Measurements from ENCODE around the gene RNF4. TPM values are rescaled to one million over a fixed set of nuclear protein-coding genes. Genes with fewer than 3 reads are reported as not detected.
A peak's percentile ranks its signal among the peaks of the same experiment; 100 is the strongest.
"Not testable (repeated sequence)": the region's sequence is repeated elsewhere in the genome, so short reads cannot be mapped to it uniquely, and the experiment has no call there.

The RNF4 gene
- total RNA-seq, 1 donor from 2014 or later, result 29.7 TPM

DNA sequence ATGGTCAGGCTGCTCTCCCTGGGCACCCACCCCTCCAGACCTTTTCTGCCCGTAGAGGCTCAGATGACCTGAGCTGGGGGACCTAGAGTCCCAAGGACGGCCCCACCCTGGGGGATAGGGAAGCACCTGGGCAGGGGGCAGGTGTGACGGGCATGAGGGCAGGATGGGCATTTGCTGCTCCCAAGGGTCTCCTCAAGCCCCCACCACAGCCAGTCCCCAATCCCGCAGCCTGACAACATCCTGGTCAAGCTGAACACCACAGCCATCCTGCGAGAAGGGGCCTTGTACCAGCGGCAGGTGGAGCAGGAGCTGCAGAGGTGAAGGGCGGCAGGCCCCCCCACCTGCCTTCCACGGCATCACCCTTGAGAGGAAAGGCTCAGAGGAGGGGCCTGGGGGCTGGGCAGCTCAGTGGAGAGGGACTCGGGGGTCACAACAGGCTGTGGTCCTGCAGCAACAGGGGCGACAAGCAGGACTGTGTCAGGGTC lies 17.8 kb upstream of the RNF4 start:
- no peak for DNase-seq (ENCODE audit: low spot score)
- intact Hi-C loops (cut with DNase I), result no loop called here

DNA sequence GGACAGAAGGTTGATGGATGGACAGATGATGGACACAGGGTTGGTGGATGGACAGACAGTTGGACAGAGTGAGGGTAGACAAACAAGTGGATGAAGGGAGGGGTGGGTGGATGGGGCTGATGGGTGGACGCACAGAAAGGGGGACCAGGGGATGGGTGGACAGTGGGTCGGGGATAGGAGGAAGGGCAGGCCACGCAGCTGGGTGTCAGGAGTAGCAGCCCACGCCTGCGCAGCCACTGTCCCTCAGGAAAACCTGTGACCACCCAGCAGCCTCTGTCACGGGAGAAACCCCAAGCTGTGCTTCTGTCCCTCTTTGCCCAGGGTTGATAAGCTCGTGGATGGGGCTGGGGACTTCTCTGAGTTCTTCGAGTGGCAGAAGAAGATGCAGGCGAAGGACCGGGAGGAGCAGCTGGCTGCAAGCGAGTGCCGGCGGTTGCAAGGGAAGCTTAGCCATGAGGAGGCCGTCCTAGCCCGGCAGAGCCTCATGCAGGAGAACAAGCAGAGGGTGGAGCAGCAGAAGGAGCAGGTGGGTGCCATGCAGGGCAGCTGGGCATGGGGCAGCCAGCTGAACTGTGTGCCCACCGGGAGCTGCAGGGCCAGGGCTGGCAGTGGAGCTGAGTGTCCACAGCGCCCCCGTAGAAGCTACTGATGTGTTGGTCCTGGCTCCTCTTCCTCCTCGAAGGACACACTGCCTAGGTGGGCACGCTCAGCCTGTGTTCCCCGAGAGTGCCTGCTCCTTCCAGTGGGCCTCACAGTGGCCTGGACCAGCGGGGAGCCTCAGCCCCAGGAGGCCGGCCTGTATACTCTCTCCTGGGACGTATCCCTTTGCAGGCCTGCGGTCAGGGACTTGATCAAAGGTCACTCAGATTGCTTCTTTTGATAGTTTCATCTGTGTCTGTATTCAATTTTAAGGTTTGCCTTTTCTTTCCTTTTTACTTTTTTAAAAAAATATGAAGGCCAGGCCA lies 16.8 kb upstream of the RNF4 start:
- DNase-seq (ENCODE audit: low spot score), result no peak
- intact Hi-C loops (cut with DNase I), result no loop called here

DNA sequence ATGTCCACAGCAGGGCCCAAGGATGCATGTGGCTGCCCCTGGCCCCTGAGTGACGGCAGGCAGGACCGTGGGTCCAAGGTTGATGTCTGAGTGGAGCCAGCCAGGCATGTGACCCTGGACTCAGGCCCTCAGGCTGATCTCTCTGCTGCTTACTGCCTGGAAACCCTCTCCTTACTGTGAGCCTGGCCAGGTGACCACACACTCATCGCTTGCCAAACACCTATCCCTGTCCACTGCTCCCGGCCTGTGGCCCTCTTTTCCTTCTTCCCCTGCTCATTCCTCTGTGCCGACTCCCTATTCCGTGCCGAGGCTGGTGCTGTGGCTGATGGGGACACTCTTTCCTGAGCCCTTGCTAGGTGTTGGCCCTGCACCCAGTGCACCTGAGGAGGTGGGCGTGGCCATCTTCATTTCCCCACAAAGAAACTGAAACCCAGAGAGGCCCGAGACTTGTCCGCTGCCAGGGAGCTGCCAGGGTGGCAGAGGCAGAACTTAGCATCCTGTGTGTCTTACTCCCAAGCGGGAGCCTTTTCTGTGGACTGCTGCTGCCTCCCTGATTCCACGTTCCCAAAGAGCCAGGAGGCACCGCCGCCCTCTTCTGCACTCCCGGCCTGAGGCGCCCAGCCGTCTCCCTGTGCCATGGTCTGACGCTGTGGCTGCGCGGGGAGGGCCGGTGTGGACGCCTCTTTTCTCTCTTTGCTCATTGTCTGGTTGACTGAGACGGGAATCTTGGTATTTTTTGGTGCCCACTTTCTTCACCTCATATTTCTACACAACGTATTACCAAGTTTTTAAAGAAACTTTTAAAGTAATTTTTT lies 11.2 kb upstream of the RNF4 start:
- intact Hi-C loops (cut with DNase I), result no loop called here
- no peak for DNase-seq (ENCODE audit: low spot score)

DNA sequence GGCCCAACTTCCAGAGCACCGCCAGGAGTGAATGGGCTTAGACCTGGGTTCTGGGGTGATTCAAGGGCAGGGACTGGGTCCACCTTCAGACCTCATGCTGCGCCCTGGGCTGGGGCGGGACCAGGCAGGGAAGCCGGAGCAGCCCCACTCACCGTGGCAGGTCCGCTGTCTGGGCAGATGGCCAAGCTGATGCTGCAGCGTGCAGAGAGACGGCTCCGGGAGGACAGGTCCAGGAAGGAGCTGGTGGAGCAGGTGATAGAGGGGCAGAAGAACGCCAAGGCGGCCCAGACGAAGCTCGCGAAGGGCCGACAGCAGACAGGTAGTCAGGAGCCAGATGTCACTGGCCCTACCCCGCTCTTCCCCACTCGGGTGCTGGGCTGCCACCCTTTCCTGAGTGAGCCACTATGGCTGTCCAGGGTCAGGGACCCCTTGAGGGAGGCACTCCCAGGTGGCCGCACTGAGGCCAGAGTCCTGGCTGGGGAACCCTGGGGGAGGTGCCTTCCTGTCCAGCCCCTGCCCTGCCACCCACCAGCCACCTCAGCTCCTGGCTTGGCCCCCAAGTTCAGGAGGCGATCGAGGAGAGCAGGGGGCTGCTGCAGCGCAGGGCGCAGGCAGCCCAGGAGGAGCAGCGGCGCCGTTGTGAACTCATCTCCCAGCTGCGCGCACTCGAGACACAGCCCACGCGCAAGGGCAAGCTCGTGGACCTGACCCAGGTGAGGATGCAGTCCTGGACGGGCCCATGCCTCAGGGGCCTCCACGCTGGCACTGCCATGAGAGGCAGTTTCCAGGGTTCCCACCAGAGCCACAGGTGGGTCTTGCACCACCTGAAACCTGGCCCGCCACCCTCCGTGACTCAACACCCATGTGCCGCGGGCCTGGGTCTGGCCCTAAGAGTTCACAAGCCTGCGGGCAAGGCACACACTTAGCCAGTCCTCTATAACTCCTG lies 10.1 kb upstream of the RNF4 start:
- DNase-seq (ENCODE audit: low spot score), result no peak
- intact Hi-C loops (cut with DNase I), result no loop called here

DNA sequence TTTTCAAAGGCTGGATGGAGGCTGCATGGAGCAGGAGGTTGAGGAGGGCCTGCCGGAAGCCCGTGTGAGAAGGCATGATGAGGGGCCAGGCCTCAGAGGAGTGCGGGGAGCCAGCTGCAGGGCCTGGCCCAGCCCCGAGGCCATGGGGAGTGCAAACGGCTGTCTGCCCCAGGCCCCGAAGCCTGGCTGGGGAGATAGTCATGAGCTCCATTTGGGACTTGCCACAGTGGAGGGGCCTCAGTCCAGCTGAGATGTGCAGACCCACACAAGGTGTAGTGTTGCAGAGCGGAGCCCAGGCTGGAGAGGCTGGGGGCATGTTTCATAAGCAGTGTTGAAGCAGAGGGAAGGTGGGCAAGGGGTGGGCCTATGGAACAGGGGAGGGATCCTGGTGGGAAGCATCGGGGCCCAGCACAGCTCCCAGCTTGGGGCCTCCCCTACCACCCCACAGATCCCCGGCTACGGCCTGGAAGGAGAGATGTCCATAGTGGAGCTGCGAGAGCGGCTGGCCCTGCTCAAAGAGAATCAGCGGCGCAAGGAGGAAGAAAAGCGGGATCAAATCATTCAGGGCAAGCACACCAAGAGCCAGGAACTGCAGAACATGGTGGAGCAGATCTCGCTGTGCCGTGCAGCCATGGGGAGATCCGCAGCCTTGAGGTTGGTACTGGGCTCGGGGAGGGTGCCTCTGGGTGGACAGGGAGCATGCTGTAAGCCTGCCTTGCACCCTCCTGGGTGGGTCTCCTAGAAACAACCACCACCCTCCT lies 9.1 kb upstream of the RNF4 start:
- intact Hi-C loops (cut with DNase I), result loop anchor here (5.0 kb wide), 1 partner anchor 217 kb away; the partner anchor contains the start of genes HAUS3 and POLN
- no peak for DNase-seq (ENCODE audit: low spot score)

DNA sequence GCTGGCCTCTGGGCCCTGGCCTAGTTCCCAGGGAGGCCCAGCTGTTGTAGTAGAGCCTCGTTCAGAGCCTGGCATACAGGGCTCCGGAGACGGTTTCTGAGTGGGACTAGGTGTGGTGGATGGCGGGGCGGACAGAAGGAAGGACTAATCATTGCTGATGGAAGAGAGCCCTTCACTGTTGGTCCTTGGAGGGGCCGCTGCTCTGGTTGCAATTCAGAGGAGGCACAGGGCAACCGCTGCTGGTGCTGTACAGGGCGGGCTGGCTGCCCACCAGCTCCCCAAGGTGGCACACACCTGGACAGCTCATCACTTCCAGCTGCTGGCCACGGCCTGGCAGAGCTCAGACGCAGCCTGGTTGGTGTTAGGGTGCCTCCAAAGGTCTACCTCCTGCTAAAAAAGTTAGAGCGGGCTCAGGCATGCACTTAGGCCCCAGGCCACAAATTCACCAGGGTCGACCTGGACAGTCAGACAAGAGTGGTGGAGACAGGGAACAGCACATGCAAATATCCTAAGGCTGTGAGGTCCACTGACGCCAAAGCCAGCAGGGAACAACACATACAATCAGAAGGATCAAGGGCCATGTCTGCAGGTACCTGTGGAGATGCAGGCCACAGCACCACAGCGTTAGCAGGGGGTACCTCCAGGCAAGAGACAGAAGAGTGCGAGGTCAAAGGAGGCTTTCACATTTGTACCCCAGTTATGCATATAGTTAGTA lies 7.5 kb upstream of the RNF4 start:
- intact Hi-C loops (cut with DNase I), result loop anchor here (5.0 kb wide), 1 partner anchor 219 kb away; the partner anchor contains the start of genes HAUS3 and POLN

DNA sequence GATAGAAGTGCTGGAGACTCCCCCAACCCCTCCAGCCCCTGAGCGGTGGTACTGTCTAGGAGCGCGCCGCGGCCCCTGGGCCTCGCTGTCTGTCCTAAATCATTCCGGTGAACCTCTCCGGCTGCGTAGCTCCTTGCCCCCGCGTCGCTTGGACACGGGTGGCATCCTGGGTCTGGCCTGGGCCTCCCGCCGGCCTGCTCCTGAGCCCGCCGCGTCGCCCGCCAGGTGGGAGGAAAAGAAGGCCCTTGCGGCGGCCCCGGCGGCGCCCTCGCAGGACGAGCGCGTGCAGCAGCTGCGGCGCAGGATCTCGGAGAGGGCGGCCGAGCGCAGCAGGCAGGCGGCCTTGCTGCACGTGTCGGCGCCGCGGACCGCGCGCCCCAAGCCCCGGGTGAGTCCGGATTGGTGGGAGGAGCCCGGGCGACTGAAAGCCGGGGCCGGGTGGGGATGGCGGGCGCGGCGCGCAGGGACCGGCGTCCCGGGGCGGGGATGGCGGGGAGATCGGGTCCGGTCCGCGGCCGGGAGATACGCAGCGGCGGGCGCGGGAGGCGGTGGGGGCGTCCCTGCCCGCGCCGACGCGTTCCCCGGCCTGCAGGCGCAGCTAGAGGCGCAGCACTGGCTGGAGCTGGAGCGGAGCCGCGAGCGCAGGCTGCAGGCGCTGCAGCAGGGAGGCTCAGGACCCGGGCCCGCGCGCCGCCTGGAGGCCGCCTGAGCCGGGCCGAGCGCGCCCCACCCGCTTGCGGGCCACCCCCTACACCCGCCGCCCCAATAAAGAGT lies 6.5 kb upstream of the RNF4 start:
- intact Hi-C loops (cut with DNase I), result loop anchor here (1.0 to 5.0 kb wide), 2 partner anchors 220 to 242 kb away; partner anchors contain the start of genes HAUS3 and POLN
- peak; percentile 82 for DNase-seq (ENCODE audit: low spot score)

More for the DNA sequence above, 7.5 kb upstream of the RNF4 start:
- DNase-seq (ENCODE audit: low spot score), result no peak

DNA sequence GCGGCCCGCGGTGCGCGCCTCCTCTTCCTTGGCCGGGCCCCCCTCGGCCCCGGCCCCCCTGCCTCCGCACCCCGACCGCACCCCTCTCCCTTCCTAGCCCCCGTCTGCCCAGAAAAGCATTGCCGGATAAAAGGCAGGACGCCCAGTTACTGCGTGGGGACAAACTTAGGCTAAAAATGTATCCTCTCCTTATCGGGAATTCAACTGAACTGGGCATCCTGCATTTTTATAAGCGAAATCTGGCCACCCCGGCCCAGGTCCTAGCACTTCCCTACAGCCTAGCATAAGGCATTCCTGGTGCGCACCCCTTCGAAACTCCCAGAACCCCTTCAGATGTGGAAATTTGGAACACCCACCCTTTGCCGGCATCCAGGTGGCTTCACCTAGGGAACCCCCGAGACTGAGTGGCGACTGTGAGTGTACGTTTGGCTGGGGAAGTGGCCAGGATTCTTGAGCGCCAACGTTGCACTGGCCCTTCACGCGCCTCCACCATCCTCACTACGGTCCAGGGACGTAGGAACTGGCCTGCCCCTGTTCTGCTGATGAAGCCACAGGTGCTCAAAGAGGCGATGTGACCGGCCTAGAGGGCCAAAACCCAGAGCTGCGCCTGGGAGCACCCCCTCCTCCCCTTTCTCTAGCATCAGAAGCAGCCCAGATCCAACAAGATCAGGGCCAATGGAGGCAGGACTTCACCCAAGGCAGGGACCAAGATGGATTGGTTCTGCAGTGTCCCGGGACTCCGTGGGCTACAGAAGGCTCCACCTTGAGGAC lies 5.7 kb upstream of the RNF4 start:
- intact Hi-C loops (cut with DNase I), result loop anchor here (1.0 to 5.0 kb wide), 2 partner anchors 221 to 243 kb away; partner anchors contain the start of genes HAUS3 and POLN
- no peak for DNase-seq (ENCODE audit: low spot score)

DNA sequence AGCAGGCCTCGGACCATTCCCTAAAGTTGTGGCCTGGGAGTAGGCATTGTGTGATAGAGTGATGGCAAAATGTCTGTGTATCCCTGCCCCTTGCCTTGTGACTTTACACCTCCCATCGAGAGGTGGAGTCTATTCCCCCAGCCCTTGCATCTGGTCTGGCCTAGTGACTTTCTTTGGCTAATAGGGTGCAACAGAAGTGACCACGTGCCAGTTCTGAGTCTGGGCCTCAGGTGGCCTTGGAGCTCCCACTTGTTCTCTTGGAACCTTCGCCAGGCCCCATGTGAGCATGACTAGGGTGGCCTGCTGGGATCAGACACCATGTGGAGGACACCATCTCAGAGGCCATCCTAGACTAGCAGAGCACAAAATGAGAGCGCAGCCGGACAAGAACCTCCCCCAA lies 3.9 kb upstream of the RNF4 start:
- no peak for DNase-seq (ENCODE audit: low spot score)
- intact Hi-C loops (cut with DNase I), result no loop called here

DNA sequence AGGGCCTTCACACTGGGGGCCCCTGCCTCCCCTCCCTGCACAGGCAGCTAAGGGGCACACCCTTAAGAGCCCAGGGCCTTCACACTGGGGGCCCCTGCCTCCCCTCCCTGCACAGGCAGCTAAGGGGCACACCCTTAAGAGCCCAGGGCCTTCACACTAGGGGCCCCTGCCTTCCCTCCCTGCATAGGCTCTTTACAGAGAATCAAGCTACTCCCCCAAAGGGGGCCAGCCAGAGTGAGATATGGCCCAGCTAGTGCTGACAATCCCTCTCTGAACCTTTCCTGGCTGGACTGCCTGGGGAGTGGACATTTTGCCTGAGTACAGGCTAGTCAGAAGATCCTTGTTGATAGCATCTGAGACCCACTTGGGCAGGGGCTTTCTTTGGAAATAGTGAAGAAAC lies 3.4 kb upstream of the RNF4 start:
- DNase-seq (ENCODE audit: low spot score); intact Hi-C loops (cut with DNase I): not testable (repeated sequence)

DNA sequence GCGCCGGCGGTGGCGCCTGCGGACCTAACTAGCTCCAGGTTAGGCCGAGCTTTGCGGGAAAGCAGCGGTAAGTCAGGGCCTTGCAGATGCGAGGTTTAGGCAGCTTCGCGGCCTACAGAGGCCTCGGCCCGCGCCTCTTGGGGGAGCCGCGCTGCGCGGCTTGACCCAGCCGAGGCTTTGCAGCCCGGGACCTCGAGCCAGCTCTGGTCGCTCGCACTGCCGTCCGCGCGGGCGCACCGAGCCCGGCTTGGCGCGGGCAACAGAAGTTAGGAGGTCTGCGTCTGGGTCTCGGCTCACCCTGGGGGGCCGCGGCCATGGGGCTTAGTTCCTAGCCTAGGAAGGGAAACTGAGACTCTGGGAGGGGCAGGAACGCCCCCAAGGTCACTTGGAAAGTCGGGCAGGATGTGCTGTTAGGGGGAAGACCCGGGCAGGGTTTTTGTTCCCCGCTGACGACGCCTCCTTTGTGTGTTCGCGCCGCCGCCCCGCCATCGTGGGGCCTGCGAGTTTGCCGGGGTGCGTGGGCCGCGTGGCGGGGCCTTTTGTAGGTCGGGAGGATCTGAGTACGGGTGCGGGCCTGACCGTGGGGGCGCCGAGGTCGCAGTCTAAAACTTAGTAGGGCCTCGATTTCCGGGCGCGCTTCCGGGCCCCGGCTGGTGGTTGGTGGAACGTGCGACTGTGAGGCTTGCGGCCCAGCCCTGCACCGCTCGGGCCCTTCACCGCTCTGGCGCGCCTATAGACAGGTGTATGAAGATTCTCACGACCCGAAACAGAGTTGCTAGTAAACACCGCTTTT lies 482 bp downstream of the RNF4 start:
- intact Hi-C loops (cut with DNase I), result loop anchor here (1.0 kb wide), 1 partner anchor 66 kb away; no protein-coding TSS in a partner anchor
- no peak for DNase-seq (ENCODE audit: low spot score)

DNA sequence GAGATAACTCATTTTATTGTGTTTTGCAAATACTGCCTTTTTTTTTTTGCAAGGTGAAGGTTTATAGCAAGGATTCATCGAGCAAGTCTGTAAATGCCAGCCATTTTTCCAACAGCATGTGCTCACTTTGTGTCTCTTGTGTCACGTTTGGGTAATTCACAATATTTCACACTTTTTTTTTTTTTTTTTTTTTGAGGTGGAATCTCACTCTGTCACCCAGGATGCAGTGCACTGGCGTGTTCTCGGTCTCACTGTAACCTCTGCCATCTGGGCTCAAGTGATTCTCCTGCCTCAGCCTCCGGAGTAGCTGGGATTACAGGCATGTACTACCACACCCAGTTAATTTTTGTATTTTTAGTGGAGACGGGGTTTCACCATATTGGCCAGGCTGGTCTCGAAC lies 1.9 kb downstream of the RNF4 start:
- DNase-seq (ENCODE audit: low spot score), result no peak
- intact Hi-C loops (cut with DNase I), result no loop called here

DNA sequence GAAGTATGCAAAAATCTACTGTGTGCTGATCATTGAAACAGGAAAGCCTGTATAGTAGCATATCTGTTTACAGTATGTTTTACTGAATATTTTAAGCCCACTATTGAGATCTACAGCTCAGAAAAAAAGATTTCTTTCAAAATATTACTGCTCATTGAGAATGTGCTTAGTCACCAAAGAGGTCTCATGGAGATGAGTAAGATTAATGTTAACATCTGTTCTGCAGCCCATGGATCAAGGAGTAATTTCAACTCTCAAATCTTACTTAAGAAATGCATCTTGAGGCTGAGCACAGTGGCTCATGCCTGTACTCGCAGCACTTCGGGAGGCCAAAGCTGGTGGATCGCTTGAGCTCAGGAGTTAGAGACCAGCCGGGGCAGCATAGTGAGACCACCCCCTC lies 3.3 kb downstream of the RNF4 start:
- intact Hi-C loops (cut with DNase I), result no loop called here
- DNase-seq (ENCODE audit: low spot score), result no peak

DNA sequence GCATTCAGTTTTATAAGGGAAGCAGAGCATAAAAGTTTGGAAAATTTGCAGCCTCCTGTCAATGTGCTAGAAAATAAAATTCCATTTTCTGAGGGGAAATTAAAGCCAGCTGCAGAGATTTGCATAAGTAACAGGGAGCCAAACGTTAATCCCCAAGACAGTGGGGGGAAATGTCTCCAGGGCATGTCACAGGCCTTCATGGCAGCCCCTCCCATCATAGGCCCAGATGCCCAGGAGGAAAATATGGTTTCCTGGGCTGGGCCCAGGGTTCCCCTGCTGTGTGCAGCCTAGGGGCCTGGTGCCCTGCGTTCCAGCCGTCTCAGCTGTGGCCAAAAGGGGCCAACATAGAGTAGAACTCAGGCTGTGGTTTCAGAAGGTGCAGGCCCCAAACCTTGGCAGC lies 9.3 kb downstream of the RNF4 start:
- DNase-seq (ENCODE audit: low spot score), result no peak
- intact Hi-C loops (cut with DNase I), result no loop called here

DNA sequence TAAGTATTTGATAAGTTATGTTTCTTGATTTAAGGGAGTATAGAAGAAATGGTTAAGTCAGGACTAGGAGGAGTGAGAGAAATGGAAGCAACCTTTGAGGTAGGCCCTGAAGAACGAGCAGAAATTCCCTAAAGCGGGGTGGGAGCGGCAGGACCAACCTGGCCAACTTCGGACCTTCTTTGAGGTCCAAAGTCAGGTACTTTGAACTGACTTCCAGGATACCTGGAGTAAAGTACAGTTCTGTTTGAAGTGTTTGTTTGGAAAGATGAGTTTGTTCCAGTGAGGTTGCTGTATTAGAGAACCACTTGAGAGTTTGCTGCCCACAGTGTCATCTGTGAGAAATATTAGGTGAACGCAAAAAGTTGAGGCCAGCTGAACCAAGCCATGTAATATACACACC lies 11.7 kb downstream of the RNF4 start:
- intact Hi-C loops (cut with DNase I), result loop anchor here (5.0 kb wide), 1 partner anchor 57 kb away; the partner anchor contains the start of gene FAM193A
- no peak for DNase-seq (ENCODE audit: low spot score)

All from cardiac septum (tissue), 1 donor.